HK-2 (cell line): ENCODE results near the gene PRPH.
A peak's percentile ranks its signal among the peaks of the same experiment; 100 is the strongest.
"Not testable (repeated sequence)": the region's sequence is repeated elsewhere in the genome, so short reads cannot be mapped to it uniquely, and the experiment has no call there.

Experiments used
- DNase-seq: peaks from one replicate; pipeline ENCODE4 v3.0.0-alpha.2; 2018; ENCODE audit not compliant: unreplicated experiment

Gene PRPH

DNA sequence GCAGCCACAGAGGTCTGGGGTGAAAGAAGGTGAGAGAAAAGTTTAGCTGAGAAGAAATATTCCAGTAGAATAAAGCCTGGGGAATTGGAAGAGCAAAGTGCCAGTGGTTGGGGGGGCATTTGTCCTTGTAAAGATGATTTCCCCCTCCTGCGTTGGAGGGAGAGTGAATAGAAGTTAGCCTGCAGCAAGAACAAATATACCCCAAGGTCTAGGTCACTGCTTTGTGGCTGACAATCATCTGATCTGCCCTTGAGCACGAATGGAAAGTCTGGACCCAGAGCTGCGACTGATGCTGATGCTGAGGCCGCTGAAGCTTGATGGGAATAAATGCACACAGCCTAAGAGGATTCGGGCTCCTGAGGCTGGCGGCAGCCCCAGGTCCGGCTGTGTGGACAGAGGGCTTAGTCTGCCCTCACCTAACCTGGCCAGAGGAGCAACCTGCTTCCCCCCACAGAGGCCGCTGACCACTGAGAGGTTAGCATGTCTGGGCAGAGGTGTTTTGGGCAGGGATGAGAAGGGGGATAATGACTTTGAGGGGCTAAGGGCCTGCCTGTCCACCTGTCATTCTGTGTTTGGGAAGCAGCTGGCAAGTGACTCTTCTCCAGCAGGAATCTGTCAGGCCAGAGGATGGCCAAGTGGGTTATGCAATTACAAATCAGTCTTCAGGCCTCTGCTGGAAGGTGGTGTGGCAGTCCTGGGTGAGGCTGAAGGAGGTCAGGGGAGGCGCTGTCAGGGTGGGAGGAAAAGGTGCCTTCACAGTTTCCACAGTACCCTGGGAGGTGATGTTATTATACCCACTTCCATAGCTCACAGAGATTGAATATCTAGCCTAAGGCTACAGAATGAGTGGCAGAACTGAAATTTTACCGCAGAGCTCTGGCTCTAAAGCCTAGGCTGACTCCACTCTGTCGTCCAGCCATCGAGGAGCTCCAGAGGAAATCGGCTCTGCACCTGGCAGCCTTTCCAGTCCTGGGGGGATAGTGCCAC, 18.4 kb upstream of the PRPH start:
- DNase-seq, result no peak

DNA sequence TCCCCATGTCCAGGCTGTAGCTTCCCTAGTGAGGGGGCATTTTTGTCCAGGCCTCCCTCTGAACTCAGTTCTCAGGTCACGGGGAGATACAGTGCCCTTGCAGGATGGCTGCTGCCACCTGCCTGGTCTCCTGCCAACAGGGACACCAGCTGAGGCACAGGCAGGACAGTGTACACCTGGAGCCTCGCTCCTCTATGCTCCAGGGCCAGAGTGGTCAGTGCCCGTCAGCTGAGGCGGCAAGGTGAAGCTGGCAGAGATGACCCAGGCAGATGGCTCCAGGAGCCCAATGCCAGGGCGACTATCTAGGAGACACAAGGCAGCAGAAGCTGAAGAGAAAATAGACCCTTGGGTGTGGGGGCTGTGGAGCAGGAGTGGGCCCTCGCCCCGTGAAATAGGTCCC, 17.5 kb upstream of the PRPH start:
- no peak for DNase-seq

- DNase-seq, result no peak
Observed at GRCh38 chr12:49279706-49280159, 15.2 kb upstream of the PRPH start.

GRCh38 chr12:49280545-49280944, 14.4 kb upstream of the PRPH start:
- not testable (repeated sequence) for DNase-seq

DNA sequence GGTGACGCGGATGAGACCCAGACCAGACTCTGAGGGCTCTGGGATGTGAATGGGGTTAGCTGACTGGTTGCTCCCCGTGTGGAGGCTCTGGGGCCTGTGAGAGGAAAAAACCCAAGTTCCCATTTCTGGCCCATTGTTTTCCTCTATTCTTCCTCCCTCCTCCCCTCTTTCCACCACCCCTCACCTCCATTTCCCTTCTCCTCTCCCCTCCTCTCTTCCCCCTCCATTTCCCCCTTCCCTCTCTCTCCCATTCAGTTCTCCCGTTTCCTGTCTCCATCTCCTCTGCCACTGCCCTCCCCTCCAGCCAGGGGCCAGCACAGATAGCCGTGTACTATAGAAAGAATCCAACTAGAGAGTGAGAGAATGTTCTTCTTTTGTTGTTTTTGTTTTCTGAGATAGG, 12.6 kb upstream of the PRPH start:
- DNase-seq, result no peak

- not testable (repeated sequence) for DNase-seq
Observed at GRCh38 chr12:49282740-49283375, 12.1 kb upstream of the PRPH start.

DNA sequence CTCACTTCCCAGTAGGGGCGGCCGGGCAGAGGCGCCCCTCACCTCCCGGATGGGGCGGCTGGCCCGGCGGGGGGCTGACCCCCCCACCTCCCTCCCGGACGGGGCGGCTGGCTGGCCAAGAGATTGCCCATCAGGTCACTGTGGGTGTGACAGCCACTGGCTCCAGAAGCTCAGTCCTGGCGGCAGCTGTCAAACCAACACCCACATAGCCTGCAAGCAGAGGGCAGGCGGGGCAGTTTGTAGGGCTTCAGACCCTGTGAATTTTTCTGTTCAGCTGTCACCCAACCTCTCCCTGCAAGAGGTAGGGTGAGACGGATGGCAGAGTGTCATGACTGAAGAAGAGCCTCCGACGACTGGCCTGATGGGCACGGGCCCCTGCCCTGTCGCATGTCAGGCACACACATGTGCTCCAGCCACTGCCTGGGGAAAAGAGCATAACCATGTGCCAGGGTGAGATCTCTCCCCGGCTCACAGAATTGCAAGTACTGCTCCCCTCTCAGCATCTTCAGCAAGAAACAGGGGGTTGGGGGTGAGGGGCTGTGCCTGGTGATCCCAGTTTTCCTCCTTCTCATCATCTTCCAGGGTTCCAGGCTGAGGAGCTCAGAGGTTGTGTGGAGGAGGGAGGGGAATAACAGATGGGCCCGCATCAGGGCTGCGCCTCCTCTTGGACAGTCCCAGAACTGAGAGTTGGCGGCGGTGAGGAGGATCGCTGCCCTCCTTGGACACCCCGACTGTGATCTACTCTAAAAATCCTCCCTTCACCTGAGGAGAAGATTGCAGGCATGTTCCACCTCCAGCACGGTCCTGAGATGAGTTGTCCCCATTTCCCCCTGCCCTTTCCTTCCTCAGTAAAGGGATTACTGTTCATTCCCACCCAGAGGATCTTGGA, 11.2 kb upstream of the PRPH start:
- DNase-seq, result no peak

- no peak for DNase-seq
Observed at GRCh38 chr12:49284672-49285071, 10.3 kb upstream of the PRPH start.

DNA sequence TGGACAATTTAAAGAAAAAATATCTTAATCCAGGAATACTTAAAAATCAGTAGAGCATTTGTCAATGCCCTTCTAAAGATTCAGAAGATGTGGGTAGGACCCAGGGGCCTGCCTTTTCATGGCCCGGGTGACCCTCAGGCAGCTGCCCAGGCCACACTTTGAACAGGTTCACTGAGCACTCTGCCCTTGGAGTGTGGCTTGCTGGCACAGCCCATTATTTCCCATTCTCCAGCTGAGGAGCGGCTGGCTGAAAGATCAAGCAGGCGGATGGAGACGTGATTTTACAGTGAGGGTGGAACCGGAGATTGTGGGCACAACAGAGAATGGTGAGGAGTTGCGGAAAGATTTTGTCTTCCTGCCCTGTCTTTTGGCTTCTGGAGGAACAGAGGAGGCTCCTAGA, 7.1 kb upstream of the PRPH start:
- DNase-seq, result no peak

DNA sequence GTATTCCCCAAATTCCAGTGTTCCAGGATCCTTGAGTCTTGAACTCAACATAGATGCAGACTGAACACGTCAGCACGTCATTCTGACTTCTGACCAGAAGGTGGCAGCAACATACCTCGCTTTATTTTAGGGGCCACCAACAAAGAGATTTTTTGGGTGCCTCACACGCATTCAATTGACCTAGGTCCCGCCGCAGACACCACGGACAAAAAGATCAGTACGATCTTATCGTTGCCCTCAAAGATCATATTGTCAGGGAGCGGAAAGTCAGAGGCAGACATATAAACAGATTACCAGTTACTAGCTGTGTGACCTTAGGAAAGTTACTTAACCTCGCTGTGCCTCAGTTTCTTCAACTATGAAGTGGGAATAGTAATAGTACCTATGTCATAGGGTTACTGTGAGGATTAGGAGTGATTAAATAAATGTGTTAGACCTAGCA, 6.5 kb upstream of the PRPH start:
- no peak for DNase-seq

GRCh38 chr12:49288922-49289555, 5.9 kb upstream of the PRPH start:
- DNase-seq, result no peak

DNA sequence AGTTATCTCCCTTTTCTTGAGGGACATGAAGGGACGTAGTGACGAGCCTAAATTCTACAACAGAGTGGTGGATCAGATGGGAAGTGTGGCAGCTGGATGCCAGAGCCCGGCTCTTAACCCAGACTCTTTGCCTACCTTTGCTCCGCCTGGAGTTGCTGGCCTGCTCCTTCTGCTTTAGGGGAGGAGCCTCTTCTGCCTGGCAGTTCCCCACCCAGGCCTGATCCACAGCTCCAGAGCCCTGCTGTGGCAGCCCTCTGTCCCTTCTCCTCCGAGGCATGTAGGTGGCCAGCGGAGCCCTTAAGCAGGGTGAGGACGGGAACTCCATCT, 2.3 kb upstream of the PRPH start:
- DNase-seq, result no peak

DNA sequence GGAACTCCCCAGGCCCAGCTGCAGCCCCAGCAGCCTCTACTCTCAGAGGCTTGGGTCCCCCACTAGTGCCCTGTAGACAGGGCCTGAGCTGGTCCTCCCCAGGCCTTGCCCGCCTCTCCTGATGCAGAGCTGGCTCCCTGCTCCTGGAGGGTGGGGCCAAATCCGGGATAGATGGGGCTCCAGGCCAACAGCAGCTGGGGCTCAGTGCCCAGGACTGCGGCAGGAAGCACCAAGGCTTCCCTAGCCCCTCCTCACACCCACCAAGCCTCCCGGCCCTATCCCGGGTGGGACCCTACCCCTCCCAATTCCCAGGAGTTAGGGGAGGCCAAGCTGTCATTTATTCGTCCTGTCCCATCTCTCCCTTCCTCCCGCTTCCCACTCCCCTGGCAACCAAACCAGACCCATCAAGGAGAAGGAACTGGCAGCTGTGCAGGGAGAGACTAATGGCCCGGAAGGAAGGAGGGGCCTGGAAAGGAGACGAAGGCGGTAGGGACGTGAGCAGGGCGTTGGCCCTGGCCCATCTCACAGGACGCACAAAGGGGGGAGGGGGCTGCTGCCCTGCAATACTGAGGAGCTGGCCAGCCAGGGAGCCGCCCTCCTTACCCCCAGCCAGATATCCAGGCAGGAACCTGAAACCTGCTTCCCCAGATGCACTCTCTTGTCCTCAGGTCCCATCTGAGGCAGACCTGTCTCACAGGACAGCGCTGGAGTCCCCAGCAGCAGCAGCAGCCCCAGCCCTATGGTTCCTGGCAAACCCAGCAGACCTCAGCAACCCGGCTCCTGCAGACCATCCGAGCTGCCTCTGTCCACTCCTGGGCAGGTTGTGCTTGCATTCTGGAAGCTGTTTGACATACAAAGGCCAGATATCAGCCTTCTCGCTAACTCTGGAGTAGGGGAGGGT, 1.6 kb upstream of the PRPH start:
- DNase-seq, result no peak

- no peak for DNase-seq
Observed at GRCh38 chr12:49294086-49294803, 702 bp upstream of the PRPH start.

DNA sequence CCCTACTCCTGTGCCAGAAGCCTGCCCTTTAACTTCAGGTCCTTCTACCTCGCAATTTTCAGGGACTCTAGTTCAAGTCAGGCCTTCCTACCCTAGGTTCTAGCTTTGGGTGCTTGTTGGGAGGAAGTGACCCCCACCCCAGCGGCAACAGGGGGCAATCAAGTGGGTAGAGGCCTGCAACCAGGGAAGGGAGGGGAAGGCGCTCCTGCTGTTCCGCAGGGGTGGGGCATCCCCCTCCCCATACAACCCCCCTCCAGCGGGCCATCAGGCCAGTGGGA, 204 bp upstream of the PRPH start:
- DNase-seq, result no peak

DNA sequence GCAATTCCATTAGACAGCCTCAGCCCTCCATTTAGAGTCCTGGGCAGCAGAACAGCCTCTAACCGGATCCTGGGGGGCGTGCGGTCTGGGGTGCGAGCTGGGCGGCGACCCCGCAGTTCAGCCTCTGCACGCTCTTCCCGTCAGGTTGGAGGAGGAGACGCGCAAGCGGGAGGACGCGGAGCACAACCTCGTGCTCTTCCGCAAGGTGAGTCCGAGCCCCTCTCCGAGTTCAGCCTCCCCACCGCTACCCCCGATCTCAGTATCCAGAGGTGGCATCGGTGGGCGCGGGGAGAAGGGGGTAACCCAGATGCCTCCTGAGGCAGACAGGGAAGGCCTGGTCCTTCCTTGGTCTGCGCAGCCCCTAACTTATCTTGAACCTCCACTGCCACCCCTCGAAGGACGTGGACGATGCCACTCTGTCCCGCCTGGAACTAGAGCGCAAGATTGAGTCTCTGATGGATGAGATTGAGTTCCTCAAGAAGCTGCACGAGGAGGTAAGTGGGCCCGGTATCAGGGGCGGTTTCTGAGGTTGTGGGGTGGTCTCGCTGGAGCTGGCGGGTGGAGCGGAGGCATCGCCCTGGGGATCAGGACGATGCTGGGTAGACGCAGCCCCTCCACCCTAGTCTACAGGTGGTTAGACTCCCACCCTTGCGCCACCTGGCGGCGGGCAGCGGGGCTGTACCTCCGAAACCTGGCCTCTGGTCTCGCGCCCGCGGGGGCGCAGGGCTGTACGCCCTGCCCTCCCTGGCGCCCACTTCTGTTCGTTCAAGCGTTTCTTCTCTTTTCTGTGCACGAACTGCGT, 1.3 kb downstream of the PRPH start:
- peak; percentile 59 for DNase-seq

GRCh38 chr12:49296836-49297694, 2.1 kb downstream of the PRPH start:
- DNase-seq, result peak; percentile 64

DNA sequence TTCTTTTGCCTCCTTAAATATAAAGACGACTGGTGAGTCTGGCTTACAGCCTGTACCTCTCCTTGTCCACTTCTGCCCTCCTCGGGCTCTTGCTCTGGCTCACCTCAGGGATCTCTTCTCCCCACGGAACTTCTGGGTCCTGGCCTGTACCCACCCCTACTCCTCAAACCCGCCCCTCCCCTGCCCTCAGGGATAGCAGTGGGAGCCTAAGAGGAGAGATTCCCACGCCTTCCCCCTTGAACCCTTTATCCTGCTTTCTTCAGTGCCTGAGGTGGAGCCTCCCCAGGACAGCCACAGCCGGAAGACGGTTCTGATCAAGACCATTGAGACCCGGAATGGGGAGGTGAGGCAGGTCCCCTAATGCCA, 2.7 kb downstream of the PRPH start:
- no peak for DNase-seq
